Astrocyte (in vitro differentiated cells and primary cell): Measurements from ENCODE around the gene CFAP68. TPM values are rescaled to one million over a fixed set of nuclear protein-coding genes. Genes with fewer than 3 reads are reported as not detected.

Source experiments
- DNase-seq: peaks from one replicate; pipeline ENCODE4 v3.0.0-alpha.2; 2010; ENCODE audit warnings: low read depth
- FAIRE-seq: peaks from 2 replicates; lab custom pipeline; 2011; peaks lifted over from hg19 to GRCh38; lab: Jason Lieb, UNC
- H2AFZ ChIP-seq: 2 replicates; pipeline ENCODE4 v1.6.0; 2012; ENCODE audit warnings: low read depth, low read length, inconsistent platforms
- H3K27ac ChIP-seq: 2 replicates; pipeline ENCODE4 v1.5.1; 2011; ENCODE audit warnings: low read depth, low read length, inconsistent platforms
- H3K27me3 ChIP-seq: 2 replicates; pipeline ENCODE4 v1.6.0; 2011; ENCODE audit warnings: low read length, inconsistent platforms; ENCODE audit not compliant: insufficient read depth
- H3K36me3 ChIP-seq: 2 replicates; pipeline ENCODE4 v1.5.1; 2011; ENCODE audit warnings: low read length, inconsistent platforms; ENCODE audit not compliant: insufficient read depth
- H3K4me1 ChIP-seq: 2 replicates; pipeline ENCODE4 v1.5.1; 2011; ENCODE audit warnings: low read length, inconsistent platforms; ENCODE audit not compliant: insufficient read depth
- H3K4me2 ChIP-seq: 2 replicates; pipeline ENCODE4 v1.6.0; 2012; ENCODE audit warnings: low read length, inconsistent platforms
- H3K4me3 ChIP-seq: 2 replicates; pipeline ENCODE4 v1.5.1; 2011; ENCODE audit warnings: low read depth, mild to moderate bottlenecking, low read length, inconsistent platforms; ENCODE audit not compliant: insufficient read depth
- H3K79me2 ChIP-seq: 2 replicates; pipeline ENCODE4 v1.6.0; 2012; ENCODE audit warnings: mild to moderate bottlenecking, low read length, inconsistent platforms; ENCODE audit not compliant: insufficient read depth
- H3K9ac ChIP-seq: 2 replicates; pipeline ENCODE4 v1.6.0; 2012; ENCODE audit warnings: mild to moderate bottlenecking, low read length, inconsistent platforms
- H3K9me3 ChIP-seq: 2 replicates; pipeline ENCODE4 v1.5.1; 2012; ENCODE audit warnings: low read depth, mild to moderate bottlenecking, low read length, inconsistent platforms; ENCODE audit not compliant: insufficient read depth
- H4K20me1 ChIP-seq: 2 replicates; pipeline ENCODE4 v1.6.0; 2012; ENCODE audit warnings: low read length, inconsistent platforms; ENCODE audit not compliant: insufficient read depth
- H3K27ac Mint-ChIP-seq: one replicate; pipeline ENCODE4 v1.8.0; 2021; ENCODE audit warnings: mild to moderate bottlenecking, mixed read lengths; ENCODE audit not compliant: unreplicated experiment
- H3K27me3 Mint-ChIP-seq: one replicate; pipeline ENCODE4 v1.8.0; 2021; ENCODE audit warnings: low read depth, mixed read lengths; ENCODE audit not compliant: unreplicated experiment
- H3K36me3 Mint-ChIP-seq: one replicate; pipeline ENCODE4 v1.8.0; 2021; ENCODE audit warnings: low read depth, mixed read lengths; ENCODE audit not compliant: unreplicated experiment
- H3K4me1 Mint-ChIP-seq: one replicate; pipeline ENCODE4 v1.8.0; 2021; ENCODE audit warnings: low read depth, mixed read lengths; ENCODE audit not compliant: unreplicated experiment
- H3K4me3 Mint-ChIP-seq: one replicate; pipeline ENCODE4 v1.8.0; 2021; ENCODE audit warnings: mild to moderate bottlenecking, moderate library complexity, mixed read lengths; ENCODE audit not compliant: unreplicated experiment
- H3K9me3 Mint-ChIP-seq: one replicate; pipeline ENCODE4 v1.8.0; 2021; ENCODE audit warnings: mild to moderate bottlenecking, mixed read lengths; ENCODE audit not compliant: unreplicated experiment
- EZH2 ChIP-seq: IDR thresholded peaks from 2 replicates; pipeline ENCODE4 v1.6.1; 2012; ENCODE audit warnings: mild to moderate bottlenecking, low read length, inconsistent platforms; ENCODE audit not compliant: insufficient read depth
- total RNA-seq: library from RNA; stranded (reverse); gene quantifications from 2 replicates; pipeline ENCODE4 v1.2.1, GENCODE V29; 2021
- TF ChIP-seq, protein P1 (sequence below): IDR thresholded peaks from 2 replicates; pipeline ENCODE4 v1.5.1; 2011; ENCODE audit warnings: low read depth, mild to moderate bottlenecking, inconsistent platforms, low read length, moderate library complexity; ENCODE audit not compliant: insufficient read depth

The CFAP68 gene
- total RNA-seq, 1 donor from 2014 or later: 18.8 TPM

DNA sequence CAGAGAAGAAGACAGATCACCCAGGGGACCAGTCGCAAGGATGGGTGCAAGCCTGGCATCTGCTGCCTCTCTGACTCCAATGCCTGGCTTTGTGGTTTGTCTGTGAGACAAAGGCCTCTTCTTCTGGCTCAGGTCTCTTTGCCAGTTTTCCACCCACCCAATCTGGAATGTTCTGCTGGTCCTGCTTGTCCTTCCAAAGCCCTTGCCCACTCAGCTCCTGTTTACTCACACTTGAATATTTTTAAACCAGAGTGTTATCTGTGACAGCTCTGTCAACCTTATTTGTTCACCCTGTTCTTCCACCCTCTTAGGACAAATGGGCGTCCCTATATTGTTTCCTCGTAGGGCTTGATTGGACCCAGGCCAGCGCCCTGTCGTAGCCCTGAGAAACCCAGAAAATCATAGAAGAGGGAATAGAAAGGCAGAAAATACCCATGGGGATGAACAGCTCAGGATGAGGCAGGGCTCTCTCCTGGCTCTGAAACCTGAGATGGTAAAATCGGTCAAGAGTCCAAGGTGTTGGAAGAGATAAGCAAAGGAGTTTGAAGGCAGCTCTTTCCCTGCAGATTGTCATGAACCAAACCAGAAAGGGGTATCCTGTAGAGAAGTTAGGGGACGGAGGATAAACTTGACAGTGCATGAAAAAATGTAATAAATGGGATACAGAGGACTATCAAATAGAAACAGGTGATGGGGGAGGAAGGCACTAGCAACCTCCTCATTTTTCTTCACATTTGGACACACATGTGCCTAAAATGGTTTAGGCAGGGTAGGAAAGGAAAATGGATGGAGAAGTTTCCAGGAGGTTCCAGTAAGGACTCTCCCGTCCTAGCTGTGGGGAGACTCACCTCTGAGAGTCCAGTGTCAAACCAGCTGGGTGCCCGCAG is 31.6 kb downstream of the CFAP68 start:
- H3K27ac ChIP-seq: no peak overlapping the region
- H3K4me2 ChIP-seq: peak overlapping the region; percentile 40
- Mint-ChIP-seq H3K36me3 (no peaks in the 10 kb centered on the region), H3K27ac (peak overlapping the region; percentile 77), H3K4me3 (no peak overlapping the region), H3K4me1 (peaks cover 17% of the 10 kb centered on the region), H3K27me3 (peaks cover 8% of the 10 kb centered on the region), H3K9me3 (no peaks in the 10 kb centered on the region)
- no peaks in the 10 kb centered on the region for H3K36me3 ChIP-seq
- no peaks in the 10 kb centered on the region for H4K20me1 ChIP-seq
- no peak overlapping the region for H3K4me3 ChIP-seq
- no peak for FAIRE-seq
- peaks cover 18% of the 10 kb centered on the region for H3K4me1 ChIP-seq
- no peak for DNase-seq
- no peaks in the 10 kb centered on the region for H3K79me2 ChIP-seq
- TF ChIP-seq, protein P1, sequence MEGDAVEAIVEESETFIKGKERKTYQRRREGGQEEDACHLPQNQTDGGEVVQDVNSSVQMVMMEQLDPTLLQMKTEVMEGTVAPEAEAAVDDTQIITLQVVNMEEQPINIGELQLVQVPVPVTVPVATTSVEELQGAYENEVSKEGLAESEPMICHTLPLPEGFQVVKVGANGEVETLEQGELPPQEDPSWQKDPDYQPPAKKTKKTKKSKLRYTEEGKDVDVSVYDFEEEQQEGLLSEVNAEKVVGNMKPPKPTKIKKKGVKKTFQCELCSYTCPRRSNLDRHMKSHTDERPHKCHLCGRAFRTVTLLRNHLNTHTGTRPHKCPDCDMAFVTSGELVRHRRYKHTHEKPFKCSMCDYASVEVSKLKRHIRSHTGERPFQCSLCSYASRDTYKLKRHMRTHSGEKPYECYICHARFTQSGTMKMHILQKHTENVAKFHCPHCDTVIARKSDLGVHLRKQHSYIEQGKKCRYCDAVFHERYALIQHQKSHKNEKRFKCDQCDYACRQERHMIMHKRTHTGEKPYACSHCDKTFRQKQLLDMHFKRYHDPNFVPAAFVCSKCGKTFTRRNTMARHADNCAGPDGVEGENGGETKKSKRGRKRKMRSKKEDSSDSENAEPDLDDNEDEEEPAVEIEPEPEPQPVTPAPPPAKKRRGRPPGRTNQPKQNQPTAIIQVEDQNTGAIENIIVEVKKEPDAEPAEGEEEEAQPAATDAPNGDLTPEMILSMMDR: no peak
- TF ChIP-seq EZH2: no peak
- H3K27me3 ChIP-seq: peaks cover 5% of the 10 kb centered on the region
- H3K9ac ChIP-seq: no peak overlapping the region
- H2AFZ ChIP-seq: no peak overlapping the region
- no peaks in the 10 kb centered on the region for H3K9me3 ChIP-seq

DNA sequence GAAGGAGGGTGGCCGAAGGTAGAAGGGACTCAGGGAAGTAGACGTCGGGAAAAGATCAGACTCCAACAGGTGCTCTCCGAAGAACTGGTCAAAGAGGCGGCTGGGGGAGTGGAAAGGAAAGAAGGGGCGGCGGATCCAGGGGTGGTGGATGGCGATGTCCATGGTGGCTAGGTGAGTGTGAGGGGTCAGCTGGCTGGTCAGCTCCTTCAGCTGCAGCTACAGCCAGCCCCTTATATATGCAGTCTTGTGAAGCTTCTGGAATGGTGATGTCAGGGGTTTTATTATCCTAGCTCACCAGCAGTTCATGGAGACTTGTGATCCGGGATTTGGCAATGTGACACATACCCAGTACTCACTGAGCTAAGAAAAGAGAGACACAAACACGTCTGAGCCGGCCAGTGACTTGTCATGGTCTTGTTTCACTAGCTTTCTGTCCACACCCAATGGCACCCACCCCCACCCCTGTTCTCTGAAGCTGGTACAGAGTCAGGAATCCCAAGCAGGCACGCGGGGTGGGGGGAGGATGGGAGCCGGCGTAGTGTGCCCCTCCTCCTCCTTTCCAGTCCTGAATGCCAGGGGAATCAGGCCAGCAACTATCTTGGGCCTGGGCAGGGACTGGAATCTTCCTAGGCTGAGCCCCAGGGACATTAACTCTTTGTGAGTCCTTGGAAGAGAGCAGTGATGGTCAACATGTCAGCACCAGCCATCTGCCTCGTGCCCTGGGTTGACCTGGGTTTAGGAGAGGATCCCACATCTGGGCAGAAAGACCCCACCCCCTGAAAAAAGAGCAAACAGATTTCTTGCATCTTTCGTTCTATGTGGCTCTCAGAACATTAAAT is 32.4 kb downstream of the CFAP68 start, which contains the start of gene CRYAB:
TSS of gene CRYAB (minus strand) at position 208 of the 839 bp plus-strand sequence. CDS start at position 162, 46 bp downstream.
- Mint-ChIP-seq H3K27me3 (peaks cover 8% of the 10 kb centered on the region), H3K27ac (peak within 1 kb of the TSS; percentile 77), H3K36me3 (no peaks in the 10 kb centered on the region), H3K9me3 (no peaks in the 10 kb centered on the region), H3K4me3 (no peak within 1 kb of the TSS), H3K4me1 (peaks cover 17% of the 10 kb centered on the region)
- TF ChIP-seq EZH2: no peak
- TF ChIP-seq, protein P1: no peak
- H3K36me3 ChIP-seq: no peaks in the 10 kb centered on the region
- no peaks in the 10 kb centered on the region for H3K79me2 ChIP-seq
- DNase-seq (peak; percentile 83), FAIRE-seq (peak; percentile 97)
- peaks cover 5% of the 10 kb centered on the region for H3K27me3 ChIP-seq
- no peak within 1 kb of the TSS for H3K4me3 ChIP-seq
- H2AFZ ChIP-seq: peak within 1 kb of the TSS; percentile 63
- H3K4me1 ChIP-seq: peaks cover 18% of the 10 kb centered on the region
- peak within 1 kb of the TSS; percentile 40 for H3K4me2 ChIP-seq
- H3K9me3 ChIP-seq: no peaks in the 10 kb centered on the region
- H3K9ac ChIP-seq: peak within 1 kb of the TSS; percentile 15
- no peaks in the 10 kb centered on the region for H4K20me1 ChIP-seq
- H3K27ac ChIP-seq: peak within 1 kb of the TSS; percentile 4
